NCI-H1436 treated with DMSO at 0.1 percent for 48 hours (cell line): ENCODE data around the gene ALDH5A1.

Experiments
- DNase-seq: peaks from one replicate; lab custom pipeline; 2025; lab: John Stamatoyannopoulos, UW

The ALDH5A1 gene

GRCh38 chr6:24524805-24525204, 30.0 kb downstream of the ALDH5A1 start:
- DNase-seq = no peak

GRCh38 chr6:24529985-24530384, 35.2 kb downstream of the ALDH5A1 start:
- no peak for DNase-seq

GRCh38 chr6:24534329-24534728, 39.6 kb downstream of the ALDH5A1 start:
- no peak for DNase-seq

- no peak for DNase-seq
Measured at GRCh38 chr6:24535210-24535609, 40.4 kb downstream of the ALDH5A1 start.

GRCh38 chr6:24536466-24536865, 41.7 kb downstream of the ALDH5A1 start:
- DNase-seq = no peak

GRCh38 chr6:24537082-24537699, 42.4 kb downstream of the ALDH5A1 start:
- DNase-seq = no peak

- DNase-seq = no peak
Measured at GRCh38 chr6:24537771-24538385, 43.1 kb downstream of the ALDH5A1 start.

GRCh38 chr6:24539416-24539815, 44.6 kb downstream of the ALDH5A1 start:
- no peak for DNase-seq

GRCh38 chr6:24540197-24540596, 45.4 kb downstream of the ALDH5A1 start:
- DNase-seq = no peak

- DNase-seq = no peak
Measured at GRCh38 chr6:24543683-24544082, 48.9 kb downstream of the ALDH5A1 start.

GRCh38 chr6:24545183-24545582, 50.4 kb downstream of the ALDH5A1 start:
- DNase-seq = no peak

GRCh38 chr6:24545691-24546090, 50.9 kb downstream of the ALDH5A1 start:
- no peak for DNase-seq

GRCh38 chr6:24546439-24546838, 51.7 kb downstream of the ALDH5A1 start:
- DNase-seq = no peak

- DNase-seq = no peak
Measured at GRCh38 chr6:24547243-24547642, 52.5 kb downstream of the ALDH5A1 start.

GRCh38 chr6:24549158-24549557, 54.4 kb downstream of the ALDH5A1 start:
- DNase-seq = no peak

- peak; percentile 6 for DNase-seq
Measured at GRCh38 chr6:24549674-24550353, 55.0 kb downstream of the ALDH5A1 start.

GRCh38 chr6:24551139-24551538, 56.4 kb downstream of the ALDH5A1 start:
- DNase-seq = no peak

GRCh38 chr6:24554474-24554873, 59.7 kb downstream of the ALDH5A1 start:
- no peak for DNase-seq

- no peak for DNase-seq
Measured at GRCh38 chr6:24558516-24558915, 63.7 kb downstream of the ALDH5A1 start.

- DNase-seq = no peak
Measured at GRCh38 chr6:24564081-24564480, 69.3 kb downstream of the ALDH5A1 start.

- DNase-seq = no peak
Measured at GRCh38 chr6:24565196-24565595, 70.4 kb downstream of the ALDH5A1 start.

- no peak for DNase-seq
Measured at GRCh38 chr6:24566020-24566767, 71.4 kb downstream of the ALDH5A1 start.

GRCh38 chr6:24568683-24569082, 73.9 kb downstream of the ALDH5A1 start:
- no peak for DNase-seq
